Stimulated activated CD8-positive, alpha-beta memory T cell treated with anti-CD3 and anti-CD28 coated beads, Interleukin-12 subunit alpha, Interleukin-12 subunit beta, amount 100 ng/mL, for 24 hours (primary cell): ENCODE measurements around the gene DSP.

Experiments used
- DNase-seq: peaks from one replicate; pipeline ENCODE4 v3.0.0-alpha.2; 2020; ENCODE audit errors: extremely low read depth

Gene DSP

GRCh38 chr6:7534192-7534591, 7.3 kb upstream of the DSP start:
- DNase-seq, result no peak

GRCh38 chr6:7535498-7535897, 6.0 kb upstream of the DSP start:
- DNase-seq, result no peak

- no peak for DNase-seq
Measured at GRCh38 chr6:7537565-7538174, 3.8 kb upstream of the DSP start.

DNA sequence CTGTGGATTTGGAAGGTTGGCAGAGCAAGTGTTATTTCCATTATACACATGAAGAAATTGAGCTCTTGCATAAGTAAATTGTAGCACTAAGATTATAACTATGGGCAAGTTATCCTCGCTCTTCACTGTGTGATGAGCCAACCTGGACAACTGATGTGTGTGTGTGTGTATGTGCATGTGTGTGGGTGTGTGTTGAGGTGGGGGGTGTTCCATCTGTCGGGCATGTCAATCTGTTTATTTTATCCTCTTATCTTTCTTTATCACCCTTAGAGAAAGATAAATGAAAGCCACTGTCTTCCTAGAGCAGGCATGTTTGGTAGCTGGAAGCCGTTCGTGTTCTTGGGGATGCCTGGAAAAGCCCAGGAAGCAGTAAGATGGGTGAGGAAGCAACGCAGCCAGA, 3.0 kb upstream of the DSP start:
- DNase-seq, result no peak

DNA sequence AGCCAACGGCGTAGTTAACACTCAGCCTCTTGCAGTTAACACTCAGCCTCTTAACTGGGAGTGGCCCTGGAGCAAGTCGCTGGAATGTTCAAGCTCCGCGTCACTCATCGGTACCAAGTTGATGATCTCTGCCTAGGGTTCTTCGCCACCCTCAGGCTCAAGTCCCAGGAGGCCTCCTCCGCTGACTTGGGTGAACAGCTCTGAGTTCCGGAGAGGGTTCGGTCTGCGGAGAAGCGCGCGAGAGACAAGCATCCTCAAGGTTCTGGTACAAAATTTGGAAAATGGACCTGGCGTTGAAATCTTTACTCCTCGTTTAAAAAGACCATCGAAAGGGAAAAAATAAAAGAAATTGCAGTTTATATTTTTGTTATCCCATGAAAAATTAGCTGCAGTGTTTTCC, 876 bp upstream of the DSP start:
- DNase-seq, result no peak

GRCh38 chr6:7542065-7542873, 798 bp downstream of the DSP start:
- DNase-seq, result no peak

GRCh38 chr6:7542874-7543624, 1.6 kb downstream of the DSP start:
- DNase-seq, result no peak

DNA sequence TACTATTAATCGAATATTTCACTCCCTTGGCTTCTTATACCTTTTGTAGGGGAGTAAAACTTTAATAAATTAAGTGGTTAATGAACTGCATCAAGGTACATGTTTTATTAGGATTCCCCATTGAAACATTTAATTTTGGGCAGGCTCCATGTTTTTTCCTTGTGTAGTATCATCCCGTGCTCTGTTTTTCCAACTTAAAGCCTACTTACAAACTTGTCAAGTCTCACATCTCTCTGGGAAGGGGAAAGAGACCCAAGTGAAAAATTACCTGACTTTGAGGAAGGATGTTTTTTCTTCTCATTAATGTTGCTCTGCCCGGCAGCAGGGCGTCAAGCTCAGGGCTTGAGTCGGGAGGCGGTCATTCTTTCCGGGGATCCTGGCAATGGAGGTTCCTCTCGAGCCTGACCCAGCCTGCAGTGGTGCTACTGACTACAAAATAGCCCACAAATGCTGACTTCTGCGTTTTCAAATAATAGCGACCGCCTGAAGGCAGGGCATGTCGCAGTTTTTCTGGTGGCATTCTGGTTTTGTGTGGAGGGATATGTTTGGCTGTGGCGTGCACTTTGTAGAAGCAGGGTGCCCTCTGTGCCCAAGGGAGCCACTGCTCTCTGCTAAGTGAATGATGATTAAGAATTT, 2.4 kb downstream of the DSP start:
- no peak for DNase-seq

- DNase-seq, result no peak
Measured at GRCh38 chr6:7544597-7544996, 3.1 kb downstream of the DSP start.

- DNase-seq, result no peak
Measured at GRCh38 chr6:7545316-7546019, 4.0 kb downstream of the DSP start.

DNA sequence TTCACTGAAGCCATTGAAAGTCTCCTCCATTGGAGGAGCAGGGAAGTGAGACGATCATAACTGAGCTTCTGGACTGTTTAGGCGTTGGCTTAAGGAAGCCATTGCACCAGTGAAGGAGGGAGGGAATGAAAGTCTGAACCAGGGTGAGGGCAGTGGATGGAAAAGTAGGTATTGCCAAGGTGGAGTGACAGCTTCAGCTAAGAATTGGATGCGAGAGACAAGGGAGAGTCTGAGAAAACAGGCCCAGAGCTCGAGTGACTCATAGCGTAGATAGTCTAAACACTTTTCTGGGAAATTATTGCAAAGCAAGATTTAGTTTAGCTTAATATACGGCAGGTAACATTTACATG, 4.5 kb downstream of the DSP start:
- no peak for DNase-seq

DNA sequence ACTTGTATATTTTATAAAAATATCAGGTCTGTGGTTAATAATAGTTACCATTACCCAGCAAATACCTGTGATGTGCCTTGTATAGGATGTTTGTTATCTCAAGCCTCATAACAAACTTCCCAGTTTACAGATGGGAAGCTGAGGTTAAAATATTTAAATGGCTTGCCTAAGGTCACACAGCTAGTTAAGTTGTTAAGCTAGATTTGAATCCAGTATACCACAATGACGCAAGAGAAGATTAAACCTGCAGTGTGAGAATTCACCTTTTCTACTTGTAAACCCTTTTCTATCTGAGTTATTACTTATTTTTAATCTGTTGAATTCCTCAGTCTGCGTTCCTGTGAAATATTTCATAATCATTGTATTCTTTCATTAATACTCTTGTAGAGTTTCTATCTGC, 4.9 kb downstream of the DSP start:
- no peak for DNase-seq

DNA sequence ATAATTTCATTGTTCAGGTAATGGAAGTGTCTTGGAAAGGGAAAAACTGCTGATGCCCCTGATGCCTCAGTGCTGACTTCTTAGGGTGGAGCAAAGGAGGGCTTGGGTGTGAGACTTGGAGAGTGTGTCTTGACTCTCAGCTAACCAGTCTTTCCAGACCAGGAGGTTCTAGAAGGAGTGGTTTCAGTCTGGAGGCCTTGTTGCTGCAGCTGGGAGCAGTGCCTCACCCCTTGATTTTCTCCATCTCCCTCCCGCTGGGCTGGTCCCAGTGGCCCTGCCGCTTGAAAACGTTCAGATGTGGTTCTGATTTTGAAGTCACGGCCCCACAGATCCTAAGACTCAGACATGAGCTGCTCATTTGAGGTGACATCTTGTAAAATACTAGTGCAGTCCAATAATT, 5.4 kb downstream of the DSP start:
- no peak for DNase-seq

- DNase-seq, result no peak
Measured at GRCh38 chr6:7547315-7547714, 5.8 kb downstream of the DSP start.

- no peak for DNase-seq
Measured at GRCh38 chr6:7550433-7550801, 8.9 kb downstream of the DSP start.

DNA sequence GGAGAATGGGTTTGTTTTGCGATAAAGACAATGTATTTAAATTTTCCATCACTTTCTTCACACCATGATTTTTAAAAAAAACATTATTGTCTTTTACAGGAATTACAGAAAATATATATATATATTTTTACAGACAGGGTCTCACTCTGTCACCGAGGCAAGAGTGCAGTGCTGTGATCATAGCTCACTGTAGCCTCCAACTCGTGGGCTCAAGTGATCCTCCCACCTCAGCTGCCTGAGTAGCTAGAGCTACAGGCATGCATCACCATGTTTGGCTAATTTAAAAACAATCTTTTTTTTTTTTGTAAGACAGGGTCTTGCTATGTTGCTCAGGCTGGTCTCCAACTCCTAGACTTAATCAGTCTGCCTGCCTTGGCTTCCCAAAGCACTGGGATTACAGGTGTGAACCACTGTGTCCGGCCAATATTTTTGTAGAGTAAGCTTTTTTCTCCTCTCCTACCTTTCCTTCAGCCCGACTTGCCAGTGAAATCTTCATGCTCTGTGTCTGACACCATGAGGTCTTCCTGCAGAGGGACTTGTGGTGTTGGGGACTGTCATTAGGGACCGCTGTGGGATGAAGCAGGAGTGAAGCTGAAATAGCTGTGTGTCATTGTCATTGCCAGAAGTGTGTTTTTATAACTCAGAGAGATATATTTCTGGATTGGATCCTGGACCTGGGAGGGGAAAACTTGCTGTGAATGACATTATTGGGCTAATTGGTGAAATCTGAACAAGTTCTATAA, 13.2 kb downstream of the DSP start:
- no peak for DNase-seq

DNA sequence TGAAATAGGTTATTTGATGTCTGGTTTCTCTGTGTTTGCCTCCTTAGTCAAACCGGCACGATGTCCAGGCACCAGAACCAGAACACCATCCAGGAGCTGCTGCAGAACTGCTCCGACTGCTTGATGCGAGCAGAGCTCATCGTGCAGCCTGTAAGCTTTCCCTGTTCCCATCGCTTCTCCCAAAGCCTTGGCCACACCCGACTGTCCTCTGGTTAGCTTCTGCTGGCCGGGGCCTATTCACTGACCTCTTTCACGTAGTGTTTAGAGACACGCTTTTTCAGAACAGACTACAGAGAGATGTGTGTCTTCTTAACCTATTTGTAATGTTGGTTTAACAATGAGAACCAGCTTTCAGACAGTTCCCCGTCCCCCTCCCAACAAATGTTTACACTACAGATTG, 14.2 kb downstream of the DSP start:
- DNase-seq, result no peak

DNA sequence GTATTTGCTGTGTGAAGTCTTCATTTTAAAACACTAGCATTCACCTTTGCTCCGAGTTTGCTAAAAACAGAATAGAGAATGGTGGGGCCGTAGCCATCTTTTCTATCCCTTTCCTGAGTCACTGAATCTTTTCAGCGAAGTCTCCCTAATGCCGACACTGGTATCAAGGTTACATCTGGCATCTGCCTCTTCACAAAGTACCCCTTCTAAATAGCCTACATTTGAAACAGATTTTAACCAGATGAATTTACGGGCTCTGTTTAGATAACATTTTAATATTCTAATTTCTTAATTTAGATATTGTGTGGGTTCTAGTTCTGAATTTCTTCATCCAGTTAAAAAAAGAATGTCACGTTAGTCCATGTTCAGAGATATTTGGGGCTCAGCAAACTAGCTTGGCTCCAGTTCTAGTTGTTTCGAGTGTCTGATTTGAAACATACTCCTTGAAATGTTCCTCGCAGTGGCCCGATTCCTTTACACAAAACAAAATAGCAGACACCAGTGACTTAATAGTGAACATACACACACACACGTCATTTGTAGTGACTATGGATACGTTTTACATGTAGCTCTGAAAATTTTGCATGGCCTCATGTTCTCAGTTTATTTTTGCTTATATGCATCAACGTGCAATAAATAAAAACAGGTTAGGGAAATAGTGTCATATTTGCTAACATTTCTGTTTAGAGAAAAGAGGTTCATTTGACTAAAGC, 15.1 kb downstream of the DSP start:
- DNase-seq, result no peak

DNA sequence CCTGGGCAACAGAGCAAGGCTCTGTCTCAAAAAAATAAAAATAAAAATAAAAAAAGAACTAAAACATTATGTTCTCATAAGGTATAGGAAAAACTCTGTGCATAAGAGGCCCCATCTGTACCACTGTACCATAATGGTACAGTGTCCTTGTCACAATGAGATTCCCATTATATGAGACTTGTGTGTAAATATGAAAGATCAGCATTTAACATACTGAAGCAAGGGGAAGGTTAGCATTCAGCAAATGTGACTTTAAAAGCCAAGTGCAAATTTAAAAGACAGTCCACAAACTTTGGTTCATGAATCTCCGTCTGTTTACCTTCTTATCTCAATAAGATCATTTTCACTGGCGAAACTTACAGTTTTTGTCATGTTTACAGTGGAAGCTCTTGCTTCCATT, 16.2 kb downstream of the DSP start:
- DNase-seq, result no peak

DNA sequence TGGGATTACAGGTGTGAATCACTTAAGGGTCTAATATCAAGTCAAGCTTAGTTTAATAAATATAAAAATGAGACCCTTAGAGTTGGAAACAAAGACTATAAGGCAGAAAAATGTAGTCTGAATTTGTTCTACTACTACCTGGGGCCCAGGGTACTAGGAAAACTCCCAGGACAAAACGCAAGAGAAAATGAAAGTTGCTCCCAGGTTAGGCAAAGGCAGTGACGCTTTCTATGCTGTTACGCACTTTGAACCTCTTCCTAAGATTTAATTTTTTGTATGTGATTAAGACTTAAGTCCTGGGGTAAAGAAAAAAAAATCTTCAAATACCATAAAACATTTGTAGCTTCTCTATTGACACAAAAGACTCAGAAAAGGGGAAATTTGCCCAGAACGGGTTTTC, 17.3 kb downstream of the DSP start:
- DNase-seq, result no peak

DNA sequence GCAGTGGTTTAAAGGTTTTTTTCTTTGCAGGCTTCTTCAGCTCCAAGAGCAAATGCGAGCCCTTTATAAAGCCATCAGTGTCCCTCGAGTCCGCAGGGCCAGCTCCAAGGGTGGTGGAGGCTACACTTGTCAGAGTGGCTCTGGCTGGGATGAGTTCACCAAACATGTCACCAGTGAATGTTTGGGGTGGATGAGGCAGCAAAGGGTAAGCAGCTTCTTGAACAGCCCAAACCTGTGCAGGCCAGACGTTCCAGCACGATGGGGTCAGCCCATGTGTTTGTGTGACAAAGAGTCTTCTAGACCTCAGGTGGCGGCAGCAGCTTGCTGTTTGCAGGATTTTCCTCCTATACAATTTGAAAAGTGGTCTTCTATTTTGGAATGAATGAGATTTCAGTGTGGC, 17.7 kb downstream of the DSP start:
- no peak for DNase-seq
